Stimulated activated CD4-positive, alpha-beta T cell treated with anti-CD3 and anti-CD28 coated beads, Interleukin-15, amount 100 ng/mL, for 48 hours (primary cell): Measurements from ENCODE around the gene ASPHD1.
A peak's percentile ranks its signal among the peaks of the same experiment; 100 is the strongest.
"Not testable (repeated sequence)": the region's sequence is repeated elsewhere in the genome, so short reads cannot be mapped to it uniquely, and the experiment has no call there.

Experiments
- DNase-seq, 2 donors: peaks; one replicate each; pipeline ENCODE4 v3.0.0-alpha.2; 2020; ENCODE audit warnings: low read depth in 2 of 2

ASPHD1 gene

GRCh38 chr16:29877266-29877961 is 22.9 kb upstream of the ASPHD1 start:
- peak; percentile 59 to 63 for DNase-seq

- no peak for DNase-seq
These were observed 22.1 kb upstream of the ASPHD1 start for GRCh38 chr16:29878172-29878571.

- no peak for DNase-seq
These were observed 19.2 kb upstream of the ASPHD1 start for GRCh38 chr16:29881050-29881449.

GRCh38 chr16:29883987-29884386 is 16.3 kb upstream of the ASPHD1 start:
- no peak for DNase-seq

GRCh38 chr16:29889372-29889771 is 10.9 kb upstream of the ASPHD1 start:
- not testable (repeated sequence) for DNase-seq

GRCh38 chr16:29891525-29892457 is 8.5 kb upstream of the ASPHD1 start:
- no peak for DNase-seq

- DNase-seq = no peak
These were observed 7.9 kb upstream of the ASPHD1 start for GRCh38 chr16:29892458-29892813.

- no peak for DNase-seq
These were observed 6.7 kb upstream of the ASPHD1 start for GRCh38 chr16:29893553-29893952.

GRCh38 chr16:29894352-29894751 is 5.9 kb upstream of the ASPHD1 start:
- DNase-seq = no peak

GRCh38 chr16:29896841-29897240 is 3.4 kb upstream of the ASPHD1 start:
- DNase-seq = no peak

- DNase-seq = no peak
These were observed 3.0 kb upstream of the ASPHD1 start for GRCh38 chr16:29897333-29897732.

GRCh38 chr16:29898135-29898803 is 2.0 kb upstream of the ASPHD1 start:
- no peak for DNase-seq

- DNase-seq = no peak
These were observed 1.3 kb upstream of the ASPHD1 start for GRCh38 chr16:29898804-29899515.

- no peak for DNase-seq
These were observed 679 bp upstream of the ASPHD1 start, which contains the start of gene SEZ6L2 for GRCh38 chr16:29899516-29900101. Gene SEZ6L2 (minus strand): TSS chr16:29899550. CDS start chr16:29899019, 531 bp downstream.

- DNase-seq = no peak
These were observed 759 bp downstream of the ASPHD1 start for GRCh38 chr16:29900888-29901606.

- DNase-seq = no peak
These were observed 1.3 kb downstream of the ASPHD1 start for GRCh38 chr16:29901607-29901945.

GRCh38 chr16:29903590-29903989 is 3.3 kb downstream of the ASPHD1 start:
- no peak for DNase-seq

- no peak for DNase-seq
These were observed 4.7 kb downstream of the ASPHD1 start for GRCh38 chr16:29904947-29905346.

- no peak for DNase-seq
These were observed 5.4 kb downstream of the ASPHD1 start for GRCh38 chr16:29905668-29906067.

GRCh38 chr16:29906520-29907244 is 6.4 kb downstream of the ASPHD1 start:
- no peak for DNase-seq
